Testis (tissue), 3 donors: Measurements from ENCODE around the gene ERI2. TPM values are rescaled to one million over a fixed set of nuclear protein-coding genes. Genes with fewer than 3 reads are reported as not detected.

ENCODE experiments used
- DNase-seq: peaks from one replicate; pipeline ENCODE4 v3.0.0-alpha.2; 2019
- H3K27ac ChIP-seq, 2 donors: fragments of 200-600 bp; sonication (generic); one replicate each; pipeline ENCODE4 v1.5.1; 2019
- H3K27me3 ChIP-seq: fragments of 200-600 bp; sonication (generic); one replicate; pipeline ENCODE4 v1.5.1; 2019
- H3K36me3 ChIP-seq: fragments of 200-600 bp; sonication (generic); one replicate; pipeline ENCODE4 v1.5.1; 2017; ENCODE audit warnings: low read depth; ENCODE audit errors: missing control alignments
- H3K4me1 ChIP-seq: fragments of 200-600 bp; sonication (generic); one replicate; pipeline ENCODE4 v1.5.1; 2019
- H3K4me3 ChIP-seq, 2 donors: fragments of 200-600 bp; sonication (generic); one replicate each; pipeline ENCODE4 v1.5.1; 2017 to 2019
- H3K9me3 ChIP-seq: fragments of 200-600 bp; sonication (generic); one replicate; pipeline ENCODE4 v1.5.1; 2017
- POLR2A ChIP-seq: fragments of 450-650 bp; IDR thresholded peaks from one replicate; pipeline ENCODE4 v1.6.1; 2017; ENCODE audit warnings: antibody characterized with exemption, mild to moderate bottlenecking, moderate library complexity
- WGBS, 2 donors: methylation state at CpG; one replicate each; pipeline ENCODE4 v1.1.5; 2018; 5-methylcytosine and 5-hydroxymethylcytosine counted together
- intact Hi-C: fragments of 100-400 bp; cut with DNase I; formaldehyde crosslinking; loops from one replicate; pipeline ENCODE4 v1.15.1; 2023; ENCODE audit warnings: low total_unique reads
- polyA plus RNA-seq: library from polyadenylated mRNA; stranded (reverse); fragments of 350-450 nt; fragmentation: Illumina TruSeq; extraction: RNeasy Lipid Tissue Mini Kit (QIAGEN cat#74804); gene quantifications from one replicate; pipeline ENCODE4 v1.2.3, GENCODE V29; 2014; ENCODE audit warnings: low read depth, low replicate concordance; ENCODE audit not compliant: insufficient read depth
- total RNA-seq, 2 donors: library from RNA; depleted of rRNA; stranded (reverse); fragments of >200 nt; gene quantifications; one replicate each; pipeline ENCODE4 v1.2.3, GENCODE V29; 2016
- TF ChIP-seq, protein P1 (sequence below), 3 experiments: fragments of 450-650 bp in 2 of 3; fragments of 200-600 bp in 1 of 3; sonication (generic) in 1 of 3; IDR thresholded peaks; one replicate each; pipeline ENCODE4 v1.5.1; 2016 to 2019; ENCODE audit warnings: antibody characterized with exemption in 3 of 3, mild to moderate bottlenecking in 2 of 3, moderate library complexity in 1 of 3

Gene ERI2
- total and polyA plus RNA-seq, 3 donors from 2014 or later = 42.9 to 71.1 (median 66.5) TPM

DNA sequence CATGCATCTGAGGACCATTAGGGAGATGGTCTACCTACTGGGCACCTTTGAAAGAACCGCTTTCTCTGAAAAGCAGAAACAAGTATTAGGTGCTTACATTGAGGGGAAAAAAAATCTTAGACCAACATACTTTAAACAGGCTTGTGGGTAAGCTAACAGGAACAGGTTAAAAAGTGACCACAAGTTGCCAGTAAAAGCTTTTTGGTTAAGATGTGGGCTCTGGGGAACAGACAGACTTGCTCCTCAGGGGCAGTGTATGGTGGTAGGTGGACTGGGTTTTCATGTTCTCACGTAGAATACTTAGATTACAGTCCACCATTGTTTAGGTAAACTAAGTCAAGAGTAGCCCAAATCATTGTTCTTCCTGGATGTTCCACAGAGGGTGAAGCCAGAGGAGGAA is 41.3 kb upstream of the ERI2 start:
- WGBS, 2 donors = 92 to 98% methylated on average over 2 of the region's 2 CpGs

DNA sequence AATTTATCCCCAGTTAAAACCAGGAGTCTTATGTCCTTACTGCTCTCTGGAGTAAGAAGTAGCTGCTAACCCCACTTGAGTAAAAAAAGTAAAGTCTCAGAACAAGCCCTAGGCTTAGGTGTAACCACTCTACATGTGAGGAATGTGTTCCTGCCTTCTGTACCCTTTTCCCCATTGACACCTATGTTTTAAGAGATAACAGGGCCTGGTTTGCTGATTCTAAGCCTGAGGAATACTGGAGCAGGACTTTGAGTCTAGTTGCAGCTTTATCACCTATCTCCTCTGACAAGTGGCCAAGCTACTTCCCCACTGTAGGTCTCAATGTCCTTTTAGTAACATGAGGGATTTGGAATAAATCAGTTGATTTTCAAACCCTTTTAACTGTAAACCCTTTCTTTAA is 40.3 kb upstream of the ERI2 start:
- no peak for DNase-seq
- TF ChIP-seq, protein P1, sequence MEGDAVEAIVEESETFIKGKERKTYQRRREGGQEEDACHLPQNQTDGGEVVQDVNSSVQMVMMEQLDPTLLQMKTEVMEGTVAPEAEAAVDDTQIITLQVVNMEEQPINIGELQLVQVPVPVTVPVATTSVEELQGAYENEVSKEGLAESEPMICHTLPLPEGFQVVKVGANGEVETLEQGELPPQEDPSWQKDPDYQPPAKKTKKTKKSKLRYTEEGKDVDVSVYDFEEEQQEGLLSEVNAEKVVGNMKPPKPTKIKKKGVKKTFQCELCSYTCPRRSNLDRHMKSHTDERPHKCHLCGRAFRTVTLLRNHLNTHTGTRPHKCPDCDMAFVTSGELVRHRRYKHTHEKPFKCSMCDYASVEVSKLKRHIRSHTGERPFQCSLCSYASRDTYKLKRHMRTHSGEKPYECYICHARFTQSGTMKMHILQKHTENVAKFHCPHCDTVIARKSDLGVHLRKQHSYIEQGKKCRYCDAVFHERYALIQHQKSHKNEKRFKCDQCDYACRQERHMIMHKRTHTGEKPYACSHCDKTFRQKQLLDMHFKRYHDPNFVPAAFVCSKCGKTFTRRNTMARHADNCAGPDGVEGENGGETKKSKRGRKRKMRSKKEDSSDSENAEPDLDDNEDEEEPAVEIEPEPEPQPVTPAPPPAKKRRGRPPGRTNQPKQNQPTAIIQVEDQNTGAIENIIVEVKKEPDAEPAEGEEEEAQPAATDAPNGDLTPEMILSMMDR (IDR thresholded peaks at IDR 0.05) = no peak
- TF ChIP-seq POLR2A = no peak
- H3K4me3 ChIP-seq = no peak overlapping the region
- no peaks in the 10 kb centered on the region for H3K9me3 ChIP-seq
- H3K27ac ChIP-seq = no peak overlapping the region
- intact Hi-C loops = loop anchor here (10.0 kb wide), 1 partner anchor 238 kb away; no protein-coding TSS in a partner anchor
- no peaks in the 10 kb centered on the region for H3K36me3 ChIP-seq
- peaks cover 17% of the 10 kb centered on the region for H3K4me1 ChIP-seq
- no peaks in the 10 kb centered on the region for H3K27me3 ChIP-seq

More for the DNA sequence above, 41.3 kb upstream of the ERI2 start:
- Histone ChIP-seq H3K4me1 (peaks cover 27% of the 10 kb centered on the region), H3K36me3 (no peaks in the 10 kb centered on the region), H3K27ac (no peak overlapping the region), H3K4me3 (no peak overlapping the region), H3K9me3 (no peaks in the 10 kb centered on the region), H3K27me3 (no peaks in the 10 kb centered on the region)
- no peak for DNase-seq
- no peak for TF ChIP-seq POLR2A
- TF ChIP-seq, protein P1 (IDR thresholded peaks at IDR 0.05) = no peak
- intact Hi-C loops = loop anchor here (10.0 kb wide), 1 partner anchor 237 kb away; no protein-coding TSS in a partner anchor

DNA sequence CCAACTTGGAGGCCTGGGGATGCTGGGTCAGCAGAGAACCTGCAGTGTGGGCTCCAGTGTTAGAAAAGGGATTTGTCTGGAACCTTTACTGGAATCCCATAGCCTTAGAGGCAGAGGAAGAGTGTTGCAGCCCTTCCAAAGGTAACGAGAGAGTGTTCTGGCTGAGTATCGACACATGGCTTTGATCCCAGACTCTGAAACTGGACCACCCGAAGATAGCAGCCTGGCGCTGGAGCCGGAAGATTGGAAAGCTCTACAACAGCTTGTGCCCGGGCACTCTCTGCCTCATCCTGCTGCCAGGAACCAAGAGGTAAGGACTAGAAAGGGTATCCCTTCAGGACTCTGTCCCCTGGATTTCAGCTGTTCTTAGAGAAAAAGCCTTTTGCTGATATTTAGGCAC is 39.8 kb upstream of the ERI2 start:
- no peak overlapping the region for H3K4me3 ChIP-seq
- TF ChIP-seq POLR2A = no peak
- TF ChIP-seq, protein P1 (IDR thresholded peaks at IDR 0.05) = no peak
- no peaks in the 10 kb centered on the region for H3K36me3 ChIP-seq
- H3K9me3 ChIP-seq = no peaks in the 10 kb centered on the region
- peaks cover 12% of the 10 kb centered on the region for H3K4me1 ChIP-seq
- no peak overlapping the region for H3K27ac ChIP-seq
- DNase-seq = no peak
- intact Hi-C loops = loop anchor here (10.0 kb wide), 1 partner anchor 239 kb away; no protein-coding TSS in a partner anchor
- H3K27me3 ChIP-seq = no peaks in the 10 kb centered on the region
- WGBS, 2 donors = 74 to 93% methylated on average over 6 of the region's 6 CpGs

DNA sequence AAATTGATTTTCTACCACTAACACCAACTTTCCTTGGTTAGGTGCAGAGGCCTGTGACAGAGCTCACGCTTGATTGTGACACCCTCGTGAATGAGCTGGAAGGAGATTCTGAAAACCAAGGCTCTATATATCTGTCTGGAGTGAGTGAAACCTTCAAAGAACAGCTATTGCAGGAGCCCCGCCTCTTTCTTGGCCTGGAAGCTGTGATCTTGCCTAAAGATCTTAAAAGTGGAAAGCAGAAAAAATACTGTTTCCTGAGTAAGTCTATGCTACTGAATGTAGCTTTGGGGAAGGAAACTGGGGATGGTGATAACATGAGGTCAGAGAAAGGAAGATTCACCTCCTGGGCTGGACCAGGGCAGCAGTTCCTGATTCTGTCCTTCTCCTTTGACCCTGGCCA is 38.3 kb upstream of the ERI2 start:
- Histone ChIP-seq H3K9me3 (no peaks in the 10 kb centered on the region), H3K36me3 (no peaks in the 10 kb centered on the region), H3K27me3 (no peaks in the 10 kb centered on the region), H3K4me3 (no peak overlapping the region), H3K4me1 (no peaks in the 10 kb centered on the region), H3K27ac (no peak overlapping the region)
- TF ChIP-seq, protein P1 (IDR thresholded peaks at IDR 0.05) = no peak
- TF ChIP-seq POLR2A = no peak
- WGBS, 2 donors = 75 to 91% methylated on average over 3 of the region's 3 CpGs
- intact Hi-C loops = loop anchor here (10.0 kb wide), 1 partner anchor 240 kb away; no protein-coding TSS in a partner anchor
- DNase-seq = no peak

DNA sequence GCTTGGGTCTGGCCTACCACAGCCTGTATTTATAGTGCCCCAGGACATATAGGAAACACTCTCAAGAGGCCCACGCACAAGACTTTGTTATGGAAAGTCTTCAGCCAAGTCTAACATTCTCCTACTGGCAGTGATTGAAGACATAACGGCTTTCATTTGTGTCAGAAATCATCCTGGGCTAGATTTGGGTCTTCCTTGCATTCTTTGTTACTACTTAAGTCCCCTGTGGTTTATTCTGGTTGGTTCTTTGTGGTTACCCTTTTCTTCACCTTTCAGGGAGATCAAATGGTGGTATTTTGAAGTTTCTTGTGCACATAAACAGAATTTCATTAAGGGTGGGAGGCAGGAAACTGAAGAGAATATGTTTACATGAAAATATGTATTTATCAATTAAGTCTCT is 37.8 kb upstream of the ERI2 start:
- intact Hi-C loops = loop anchor here (10.0 kb wide), 1 partner anchor 241 kb away; no protein-coding TSS in a partner anchor
- no peak overlapping the region for H3K4me3 ChIP-seq
- no peaks in the 10 kb centered on the region for H3K36me3 ChIP-seq
- DNase-seq = no peak
- 81 to 94% methylated on average over 2 of the region's 2 CpGs for WGBS, 2 donors
- TF ChIP-seq, protein P1 (IDR thresholded peaks at IDR 0.05) = no peak
- TF ChIP-seq POLR2A = no peak
- H3K27me3 ChIP-seq = no peaks in the 10 kb centered on the region
- no peak overlapping the region for H3K27ac ChIP-seq
- H3K9me3 ChIP-seq = no peaks in the 10 kb centered on the region
- no peaks in the 10 kb centered on the region for H3K4me1 ChIP-seq
